ENCODE data around the gene SEMA6B.
A peak's percentile ranks its signal among the peaks of the same experiment; 100 is the strongest.
"Not testable (repeated sequence)": the region's sequence is repeated elsewhere in the genome, so short reads cannot be mapped to it uniquely, and the experiment has no call there.

Gene SEMA6B

DNA sequence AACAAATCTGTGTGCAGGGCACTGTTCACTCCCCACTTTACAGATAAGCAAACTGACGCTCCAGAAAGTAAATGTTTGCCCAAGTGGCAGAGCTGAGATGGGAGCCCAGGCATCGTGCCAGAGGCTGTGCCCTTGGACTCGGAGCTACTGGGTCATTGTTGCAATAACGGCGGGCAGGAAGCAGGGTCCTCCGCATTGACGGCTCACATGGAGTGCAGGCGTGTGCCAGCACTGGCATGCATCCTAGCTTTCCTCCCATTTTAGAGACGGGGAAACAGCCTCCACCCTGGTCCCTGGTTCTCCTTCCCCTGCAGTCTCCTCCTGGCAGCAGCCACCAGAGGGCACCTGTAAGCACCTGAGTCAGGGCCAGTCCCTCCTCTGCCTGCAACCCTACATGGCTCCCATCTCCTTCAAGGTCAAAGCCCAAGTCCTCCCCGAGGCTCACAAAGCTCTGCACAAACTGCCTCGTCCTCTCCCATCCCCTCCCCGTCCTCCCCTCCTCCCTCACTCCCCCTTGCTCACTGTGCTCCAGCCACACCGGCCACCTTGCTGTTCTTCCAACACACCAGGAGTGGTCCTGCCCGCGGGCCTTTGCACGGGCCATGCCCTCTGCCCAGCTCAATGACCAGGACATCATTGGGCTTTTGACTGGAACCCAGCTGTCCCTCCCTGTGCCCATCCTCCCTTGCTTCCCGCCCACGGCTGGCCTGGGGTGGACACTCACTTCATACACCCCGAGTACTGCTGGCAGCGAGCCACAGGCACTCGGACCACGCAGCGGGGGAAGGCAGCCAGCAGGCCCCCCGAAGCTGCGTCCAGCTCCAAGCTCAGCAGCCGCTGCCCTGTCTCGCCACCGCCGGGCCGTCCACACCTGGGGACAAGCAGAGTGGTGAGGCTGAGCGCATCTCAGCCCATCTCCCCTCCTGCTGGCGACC is 11.9 kb downstream of the SEMA6B start:
- Histone ChIP-seq H3K4me3 (no peak overlapping the region), H3K27ac (no peak overlapping the region), H3K27me3 (peaks cover 0 to 52% of the 10 kb centered on the region in 2 donors), H3K36me3 (no peaks in the 10 kb centered on the region), H3K9me3 (no peaks in the 10 kb centered on the region), H3K4me1 (no peaks in the 10 kb centered on the region)
- TF ChIP-seq, protein P1, sequence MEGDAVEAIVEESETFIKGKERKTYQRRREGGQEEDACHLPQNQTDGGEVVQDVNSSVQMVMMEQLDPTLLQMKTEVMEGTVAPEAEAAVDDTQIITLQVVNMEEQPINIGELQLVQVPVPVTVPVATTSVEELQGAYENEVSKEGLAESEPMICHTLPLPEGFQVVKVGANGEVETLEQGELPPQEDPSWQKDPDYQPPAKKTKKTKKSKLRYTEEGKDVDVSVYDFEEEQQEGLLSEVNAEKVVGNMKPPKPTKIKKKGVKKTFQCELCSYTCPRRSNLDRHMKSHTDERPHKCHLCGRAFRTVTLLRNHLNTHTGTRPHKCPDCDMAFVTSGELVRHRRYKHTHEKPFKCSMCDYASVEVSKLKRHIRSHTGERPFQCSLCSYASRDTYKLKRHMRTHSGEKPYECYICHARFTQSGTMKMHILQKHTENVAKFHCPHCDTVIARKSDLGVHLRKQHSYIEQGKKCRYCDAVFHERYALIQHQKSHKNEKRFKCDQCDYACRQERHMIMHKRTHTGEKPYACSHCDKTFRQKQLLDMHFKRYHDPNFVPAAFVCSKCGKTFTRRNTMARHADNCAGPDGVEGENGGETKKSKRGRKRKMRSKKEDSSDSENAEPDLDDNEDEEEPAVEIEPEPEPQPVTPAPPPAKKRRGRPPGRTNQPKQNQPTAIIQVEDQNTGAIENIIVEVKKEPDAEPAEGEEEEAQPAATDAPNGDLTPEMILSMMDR (IDR thresholded peaks at IDR 0.05), result no peak
- no peak for DNase-seq
- intact Hi-C loops (cut with DNase I; ENCODE audit: low total_unique reads), result no loop called here

DNA sequence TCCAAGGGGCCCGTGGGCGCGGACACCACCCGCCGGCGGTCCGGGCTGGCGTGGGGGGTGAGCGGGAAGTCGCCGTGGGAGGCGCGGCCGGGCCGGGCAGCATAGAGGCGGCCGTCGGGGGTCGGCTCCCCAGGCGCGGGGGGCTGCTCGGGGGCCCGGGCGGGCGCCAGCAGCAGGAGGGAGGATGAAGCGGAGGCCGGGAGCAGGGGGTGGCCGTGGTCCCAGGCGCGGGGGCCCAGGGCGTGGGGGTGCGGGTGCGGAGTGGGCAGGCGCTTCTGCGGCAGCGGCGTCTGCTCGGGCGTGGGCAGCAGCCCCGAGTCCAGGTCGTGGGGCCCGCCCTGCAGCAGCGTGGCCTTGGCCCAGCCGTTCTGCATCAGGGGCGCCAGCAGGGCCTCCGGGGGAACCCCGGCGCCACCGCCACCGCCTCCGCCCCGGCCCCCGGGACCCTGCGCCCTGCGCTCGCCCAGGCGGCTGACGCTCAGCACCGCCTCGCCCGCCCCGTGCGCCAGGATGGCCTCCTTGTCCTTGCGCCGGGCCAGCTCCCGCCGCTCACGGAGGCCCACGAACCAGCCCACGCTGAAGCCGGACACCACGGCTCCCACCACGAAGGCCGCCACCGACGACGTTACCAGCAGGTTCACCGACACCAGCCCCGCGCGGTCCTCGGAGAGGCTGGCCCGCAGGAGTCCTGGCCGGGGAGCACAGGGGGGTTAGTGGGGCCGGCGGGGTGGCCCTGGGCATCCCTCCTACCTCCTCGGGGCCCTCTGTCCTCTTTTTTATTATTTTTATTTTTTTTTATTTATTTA is 15.4 kb downstream of the SEMA6B start:
- Histone ChIP-seq H3K27me3 (peaks cover 0 to 50% of the 10 kb centered on the region in 2 donors), H3K36me3 (no peaks in the 10 kb centered on the region), H3K9me3 (peaks cover 0 to 10% (median 0%) of the 10 kb centered on the region in 3 donors), H3K4me1 (no peaks in the 10 kb centered on the region), H3K4me3 (no peak overlapping the region), H3K27ac (no peak overlapping the region)
- intact Hi-C loops (cut with DNase I; ENCODE audit: low total_unique reads), result no loop called here
- TF ChIP-seq, protein P1 (IDR thresholded peaks at IDR 0.05), result no peak
- no peak for DNase-seq

DNA sequence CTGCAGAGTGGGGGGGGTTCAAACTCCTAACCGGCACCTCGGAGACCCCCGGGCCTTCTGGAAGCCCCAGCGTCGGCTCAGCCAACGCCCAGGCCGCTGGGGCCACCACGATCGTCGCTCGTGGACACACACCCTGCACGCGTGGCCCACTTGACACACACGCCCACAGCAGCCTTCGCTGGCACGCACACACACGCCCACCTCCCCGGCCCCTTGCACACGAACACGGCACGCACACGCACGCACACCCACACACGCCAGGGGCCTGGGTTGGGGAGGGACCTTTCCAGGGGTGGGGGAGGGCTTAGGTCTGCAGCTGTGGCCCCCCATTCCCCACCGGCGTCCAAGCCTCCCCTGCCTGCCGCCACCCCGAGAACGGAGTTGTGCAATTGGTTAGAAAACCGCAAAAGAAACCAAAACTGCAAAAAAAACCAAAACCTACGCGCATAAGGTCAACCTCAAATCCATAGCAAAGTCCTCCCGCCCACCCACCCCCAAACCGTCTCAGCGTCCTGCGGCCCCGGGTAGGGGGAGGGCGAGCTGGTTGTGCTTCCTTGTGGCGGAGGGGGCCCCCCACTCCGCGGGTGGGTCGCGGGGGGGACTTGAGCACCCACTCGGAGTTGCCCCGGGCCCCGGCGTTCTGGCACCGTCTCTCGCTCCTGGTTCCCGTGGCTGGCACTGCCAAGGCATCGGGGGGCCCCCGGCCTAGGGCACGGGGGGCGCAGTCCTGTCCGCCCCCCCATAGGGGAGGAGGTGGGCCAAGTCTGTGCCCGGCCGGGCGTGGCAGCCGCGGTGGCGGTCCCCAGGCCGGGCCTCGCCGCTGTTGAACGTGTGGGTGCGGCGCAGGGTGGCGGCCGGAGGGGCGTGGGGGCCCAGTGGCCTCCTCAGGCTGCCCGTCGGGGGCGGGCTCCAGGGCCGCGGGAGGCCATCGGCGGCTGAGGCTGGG is 16.3 kb downstream of the SEMA6B start:
- Histone ChIP-seq H3K4me3 (peak overlapping the region; percentile 3 to 11), H3K9me3 (peaks cover 0 to 10% (median 0%) of the 10 kb centered on the region in 3 donors), H3K4me1 (no peaks in the 10 kb centered on the region), H3K27ac (no peak overlapping the region), H3K27me3 (peaks cover 0 to 56% of the 10 kb centered on the region in 2 donors), H3K36me3 (no peaks in the 10 kb centered on the region)
- intact Hi-C loops (cut with DNase I; ENCODE audit: low total_unique reads), result no loop called here
- TF ChIP-seq, protein P1 (IDR thresholded peaks at IDR 0.05), result no peak
- no peak for DNase-seq

DNA sequence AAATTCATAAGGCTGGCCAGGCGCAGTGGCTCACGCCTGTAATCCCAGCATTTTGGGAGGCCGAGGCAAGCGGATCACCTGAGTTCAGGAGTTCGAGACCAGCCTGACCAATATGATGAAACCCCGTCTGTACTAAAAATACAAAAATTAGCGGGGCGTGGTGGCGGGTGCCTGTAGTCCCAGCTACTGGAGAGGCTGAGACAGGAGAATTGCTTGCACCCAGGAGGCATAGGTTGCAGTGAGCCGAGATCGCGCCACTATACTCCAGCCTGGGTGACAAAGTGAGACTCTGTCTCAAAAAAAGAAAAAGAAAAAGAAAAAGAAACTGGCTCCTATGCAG is 17.7 kb downstream of the SEMA6B start:
- H3K27ac ChIP-seq; intact Hi-C loops (cut with DNase I; ENCODE audit: low total_unique reads); H3K36me3 ChIP-seq; H3K4me1 ChIP-seq; DNase-seq; H3K4me3 ChIP-seq: not testable (repeated sequence)
- Histone ChIP-seq H3K9me3 (peaks cover 0 to 10% (median 0%) of the 10 kb centered on the region in 3 donors), H3K27me3 (peaks cover 0 to 59% of the 10 kb centered on the region in 2 donors)

DNA sequence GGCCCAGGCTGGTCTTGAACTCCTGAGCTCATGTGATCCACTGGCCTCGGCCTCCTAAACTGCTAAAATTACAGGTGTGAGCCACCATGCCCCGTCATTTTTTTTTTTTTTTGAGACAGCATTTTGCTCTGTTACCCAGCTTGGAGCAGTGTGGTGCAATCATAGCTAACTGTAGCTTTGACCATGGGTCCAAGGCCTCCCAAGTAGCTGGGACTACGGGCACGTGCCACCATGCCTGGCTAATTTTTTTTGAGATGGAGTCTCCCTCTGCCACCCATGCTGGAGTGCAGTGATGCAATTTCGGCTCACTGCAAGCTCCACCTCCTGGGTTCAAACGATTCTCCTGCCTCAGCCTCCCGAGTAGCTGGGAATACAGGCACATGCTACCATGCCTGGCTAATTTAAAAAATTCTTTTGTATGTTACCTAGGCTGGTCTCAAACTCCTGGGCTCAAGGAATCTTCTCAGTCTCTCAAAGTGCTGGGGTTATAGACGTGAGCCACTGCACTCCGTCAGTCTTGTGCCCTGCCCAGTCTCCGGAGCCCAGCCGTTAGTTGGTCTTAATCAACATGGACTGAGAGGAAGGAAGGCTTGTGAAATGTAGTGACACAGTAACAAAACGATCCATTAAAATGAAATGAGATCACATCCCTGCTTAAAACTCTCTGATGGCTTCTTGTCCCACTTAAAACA is 18.2 kb downstream of the SEMA6B start:
- no peaks in the 10 kb centered on the region for H3K36me3 ChIP-seq
- peaks cover 0 to 64% of the 10 kb centered on the region in 2 donors for H3K27me3 ChIP-seq
- no peak overlapping the region for H3K27ac ChIP-seq
- no peak overlapping the region for H3K4me3 ChIP-seq
- intact Hi-C loops (cut with DNase I; ENCODE audit: low total_unique reads), result no loop called here
- no peak for DNase-seq
- H3K9me3 ChIP-seq, result peaks cover 0 to 10% (median 0%) of the 10 kb centered on the region in 3 donors
- no peaks in the 10 kb centered on the region for H3K4me1 ChIP-seq
- TF ChIP-seq, protein P1 (IDR thresholded peaks at IDR 0.05), result no peak

Data from tibial artery (tissue), 4 donors.